Stimulated activated effector memory CD8-positive, alpha-beta T cell treated with anti-CD3 and anti-CD28 coated beads, Interleukin-12 subunit alpha, Interleukin-12 subunit beta, amount 100 ng/mL, for 72 hours (primary cell): ENCODE measurements around the gene TMEM179.

ENCODE experiments used
- ATAC-seq: fragments of 150-1000 bp; cut with Tn5 transposase; 2 replicates; pipeline ENCODE4 v1.10.0; 2021
- DNase-seq, 2 donors: peaks; one replicate each; pipeline ENCODE4 v3.0.0; 2021 to 2022; ENCODE audit warnings: low spot score in 2 of 2
- H3K27ac Mint-ChIP-seq: one replicate; pipeline ENCODE4 v1.8.0; 2022; ENCODE audit warnings: mild to moderate bottlenecking, mixed read lengths
- H3K36me3 Mint-ChIP-seq: one replicate; pipeline ENCODE4 v1.8.0; 2022; ENCODE audit warnings: mild to moderate bottlenecking, mixed read lengths
- H3K4me1 Mint-ChIP-seq: one replicate; pipeline ENCODE4 v1.8.0; 2022; ENCODE audit warnings: mixed read lengths
- H3K4me3 Mint-ChIP-seq: one replicate; pipeline ENCODE4 v1.8.0; 2022; ENCODE audit warnings: mild to moderate bottlenecking, mixed read lengths
- H3K9me3 Mint-ChIP-seq: one replicate; pipeline ENCODE4 v1.8.0; 2022; ENCODE audit warnings: mixed read lengths

The TMEM179 gene

GRCh38 chr14:104553166-104554087, 51.1 kb downstream of the TMEM179 start:
- Mint-ChIP-seq H3K9me3 (no peaks in the 10 kb centered on the region), H3K27ac (no peak overlapping the region), H3K36me3 (no peaks in the 10 kb centered on the region), H3K4me1 (no peaks in the 10 kb centered on the region), H3K4me3 (no peak overlapping the region)
- DNase-seq, result no peak
- no peak for ATAC-seq

- Mint-ChIP-seq H3K4me1 (no peaks in the 10 kb centered on the region), H3K4me3 (no peak overlapping the region), H3K9me3 (no peaks in the 10 kb centered on the region), H3K36me3 (no peaks in the 10 kb centered on the region), H3K27ac (no peak overlapping the region)
- ATAC-seq, result no peak
- DNase-seq, result no peak
These were observed 51.8 kb downstream of the TMEM179 start for GRCh38 chr14:104552738-104553125.

- H3K4me3 Mint-ChIP-seq, result no peak overlapping the region
- H3K27ac Mint-ChIP-seq, result no peak overlapping the region
- H3K36me3 Mint-ChIP-seq, result no peaks in the 10 kb centered on the region
- no peaks in the 10 kb centered on the region for H3K4me1 Mint-ChIP-seq
- no peaks in the 10 kb centered on the region for H3K9me3 Mint-ChIP-seq
- DNase-seq (no peak), ATAC-seq (no peak)
These were observed 52.5 kb downstream of the TMEM179 start for GRCh38 chr14:104551851-104552737.

GRCh38 chr14:104550861-104551728, 53.5 kb downstream of the TMEM179 start:
- H3K4me1 Mint-ChIP-seq, result no peaks in the 10 kb centered on the region
- ATAC-seq (no peak), DNase-seq (no peak)
- no peaks in the 10 kb centered on the region for H3K9me3 Mint-ChIP-seq
- no peak overlapping the region for H3K27ac Mint-ChIP-seq
- H3K4me3 Mint-ChIP-seq, result no peak overlapping the region
- H3K36me3 Mint-ChIP-seq, result no peaks in the 10 kb centered on the region

GRCh38 chr14:104550340-104550860, 54.2 kb downstream of the TMEM179 start:
- Mint-ChIP-seq H3K27ac (no peak overlapping the region), H3K4me3 (no peak overlapping the region), H3K36me3 (no peaks in the 10 kb centered on the region), H3K4me1 (no peaks in the 10 kb centered on the region), H3K9me3 (no peaks in the 10 kb centered on the region)
- DNase-seq (no peak), ATAC-seq (no peak)

- Mint-ChIP-seq H3K9me3 (no peaks in the 10 kb centered on the region), H3K27ac (no peak overlapping the region), H3K4me1 (no peaks in the 10 kb centered on the region), H3K4me3 (no peak overlapping the region), H3K36me3 (no peaks in the 10 kb centered on the region)
- DNase-seq (no peak), ATAC-seq (no peak)
These were observed 54.8 kb downstream of the TMEM179 start for GRCh38 chr14:104549536-104550339.

GRCh38 chr14:104548802-104549535, 55.6 kb downstream of the TMEM179 start:
- Mint-ChIP-seq H3K36me3 (no peaks in the 10 kb centered on the region), H3K27ac (no peak overlapping the region), H3K4me1 (no peaks in the 10 kb centered on the region), H3K9me3 (no peaks in the 10 kb centered on the region), H3K4me3 (no peak overlapping the region)
- no peak for DNase-seq
- no peak for ATAC-seq

- Mint-ChIP-seq H3K9me3 (no peaks in the 10 kb centered on the region), H3K4me3 (no peak overlapping the region), H3K4me1 (no peaks in the 10 kb centered on the region), H3K27ac (no peak overlapping the region), H3K36me3 (no peaks in the 10 kb centered on the region)
- no peak for ATAC-seq
- no peak for DNase-seq
These were observed 56.4 kb downstream of the TMEM179 start for GRCh38 chr14:104547998-104548700.

GRCh38 chr14:104547310-104547997, 57.1 kb downstream of the TMEM179 start:
- no peak overlapping the region for H3K27ac Mint-ChIP-seq
- no peaks in the 10 kb centered on the region for H3K9me3 Mint-ChIP-seq
- H3K36me3 Mint-ChIP-seq, result no peaks in the 10 kb centered on the region
- no peaks in the 10 kb centered on the region for H3K4me1 Mint-ChIP-seq
- no peak for DNase-seq
- no peak overlapping the region for H3K4me3 Mint-ChIP-seq
- ATAC-seq, result no peak

- Mint-ChIP-seq H3K27ac (no peak overlapping the region), H3K36me3 (no peaks in the 10 kb centered on the region), H3K4me3 (no peak overlapping the region), H3K4me1 (no peaks in the 10 kb centered on the region), H3K9me3 (no peaks in the 10 kb centered on the region)
- ATAC-seq (no peak), DNase-seq (no peak)
These were observed 57.8 kb downstream of the TMEM179 start for GRCh38 chr14:104546591-104547309.

- Mint-ChIP-seq H3K4me1 (no peaks in the 10 kb centered on the region), H3K27ac (no peak overlapping the region), H3K36me3 (no peaks in the 10 kb centered on the region), H3K9me3 (no peaks in the 10 kb centered on the region), H3K4me3 (no peak overlapping the region)
- DNase-seq, result no peak
- no peak for ATAC-seq
These were observed 58.5 kb downstream of the TMEM179 start for GRCh38 chr14:104545942-104546501.
